PFSK-1 (cell line): ENCODE results near the gene UNC119.

Experiments
- FOXP2 ChIP-seq: optimal IDR thresholded peaks from 2 replicates; pipeline ENCODE3; 2011; ENCODE audit warnings: borderline replicate concordance, control low read depth, inconsistent platforms; ENCODE audit not compliant: insufficient read depth; ENCODE audit errors: extremely low read length, extremely low read depth
- POLR2AphosphoS5 ChIP-seq: IDR thresholded peaks from 2 replicates; pipeline ENCODE4 v1.6.1; 2012; ENCODE audit warnings: low read depth, mild to moderate bottlenecking, control low read depth, low read length, moderate library complexity
- REST ChIP-seq, 2 experiments: IDR thresholded peaks; 2 replicates each; pipeline versions ENCODE4 v1.6.1 to v1.8.0; 2011 to 2012; ENCODE audit warnings: low read depth in 2 of 2, low read length in 2 of 2, control low read depth in 1 of 2, inconsistent platforms in 1 of 2, mild to moderate bottlenecking in 1 of 2, moderate library complexity in 1 of 2; ENCODE audit not compliant: insufficient read depth in 1 of 2
- SIN3A ChIP-seq: IDR thresholded peaks from 2 replicates; pipeline ENCODE4 v1.6.1; 2012; ENCODE audit warnings: mild to moderate bottlenecking, low read length, moderate library complexity, borderline replicate concordance; ENCODE audit not compliant: insufficient read depth
- TAF1 ChIP-seq: IDR thresholded peaks from 2 replicates; pipeline ENCODE4 v1.6.1; 2012; ENCODE audit warnings: low read length, control low read depth, borderline replicate concordance; ENCODE audit not compliant: insufficient read depth

UNC119 gene

GRCh38 chr17:28499684-28500357 lies 52.6 kb downstream of the UNC119 start:
- TF ChIP-seq FOXP2 (no peak), REST (IDR thresholded peaks at IDR 0.05; ENCODE audit: insufficient read depth in 1 of 2, low read depth in 2 of 2, low read length in 2 of 2) (no peak), POLR2AphosphoS5 (no peak), SIN3A (no peak), TAF1 (no peak)

DNA sequence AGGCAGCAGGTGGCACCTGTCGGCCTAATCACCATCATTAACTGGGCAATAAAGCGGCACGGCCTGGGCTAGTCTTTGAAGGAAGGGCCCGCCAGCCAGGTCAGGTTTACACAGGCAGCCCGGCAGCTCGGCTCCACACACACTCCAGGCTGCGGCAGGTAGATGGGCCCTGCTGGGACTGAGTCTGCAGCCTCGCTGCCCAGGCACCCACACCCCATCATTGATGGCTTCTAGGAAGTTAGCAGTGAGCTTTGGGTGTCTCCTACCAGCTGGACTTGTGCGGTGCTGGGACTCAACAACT lies 53.1 kb downstream of the UNC119 start:
- TF ChIP-seq REST (IDR thresholded peaks at IDR 0.05; ENCODE audit: insufficient read depth in 1 of 2, low read depth in 2 of 2, low read length in 2 of 2) (no peak), TAF1 (no peak), POLR2AphosphoS5 (no peak), SIN3A (no peak), FOXP2 (no peak)

GRCh38 chr17:28498652-28499363 lies 53.6 kb downstream of the UNC119 start:
- TF ChIP-seq REST (IDR thresholded peaks at IDR 0.05; ENCODE audit: insufficient read depth in 1 of 2, low read depth in 2 of 2, low read length in 2 of 2) (no peak), FOXP2 (no peak), POLR2AphosphoS5 (no peak), TAF1 (no peak), SIN3A (no peak)

DNA sequence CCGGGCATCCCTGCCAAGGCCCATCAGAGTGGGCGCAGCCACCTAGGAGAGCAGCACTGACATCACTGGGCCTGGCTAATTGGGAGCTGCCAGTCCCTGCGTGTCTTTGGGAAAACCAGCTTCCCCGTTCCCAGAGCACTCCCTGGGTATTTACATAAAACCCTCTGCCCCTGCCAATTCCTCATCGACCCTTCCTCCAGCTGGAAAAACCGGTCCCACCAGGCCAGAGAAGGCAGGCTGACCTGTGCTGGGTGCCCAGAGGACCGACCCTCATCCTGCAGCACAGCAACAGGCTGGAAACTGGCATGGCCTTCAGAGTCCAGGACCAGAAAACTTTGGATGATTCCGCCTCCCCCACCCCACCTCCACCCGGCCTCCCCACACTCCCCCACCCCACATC lies 54.5 kb downstream of the UNC119 start:
- no peak for TF ChIP-seq FOXP2
- no peak for TF ChIP-seq TAF1
- no peak for TF ChIP-seq REST (IDR thresholded peaks at IDR 0.05; ENCODE audit: insufficient read depth in 1 of 2, low read depth in 2 of 2, low read length in 2 of 2)
- no peak for TF ChIP-seq SIN3A
- no peak for TF ChIP-seq POLR2AphosphoS5
